Mesenchymal stem cell (in vitro differentiated cells and primary cell): ENCODE results near the gene ADPRS.

Experiments used
- DNase-seq: peaks from one replicate; pipeline ENCODE4 v3.0.0-alpha.2; 2013
- H2AFZ ChIP-seq: one replicate; pipeline ENCODE4 v1.6.1; 2013; ENCODE audit warnings: low read depth, mild to moderate bottlenecking, control low read depth, inconsistent platforms, low read length, moderate library complexity
- H2AK5ac ChIP-seq: 2 replicates; pipeline ENCODE4 v1.6.1; 2013; ENCODE audit warnings: low read length, moderate library complexity, mild to moderate bottlenecking, inconsistent platforms; ENCODE audit not compliant: severe bottlenecking
- H2BK120ac ChIP-seq: one replicate; pipeline ENCODE4 v1.6.1; 2013; ENCODE audit warnings: low read depth, mild to moderate bottlenecking, inconsistent platforms, low read length, moderate library complexity
- H2BK12ac ChIP-seq, 2 experiments: one replicate each; pipeline ENCODE4 v1.6.1; 2013; ENCODE audit warnings: inconsistent platforms in 2 of 2, low read length in 2 of 2, mild to moderate bottlenecking in 2 of 2, moderate library complexity in 2 of 2, control low read depth in 1 of 2
- H2BK15ac ChIP-seq: one replicate; pipeline ENCODE4 v1.6.1; 2013; ENCODE audit warnings: mild to moderate bottlenecking, low read depth, inconsistent platforms; ENCODE audit not compliant: poor library complexity, severe bottlenecking
- H2BK5ac ChIP-seq: 2 replicates; pipeline ENCODE4 v1.6.1; 2013; ENCODE audit warnings: low read depth, mild to moderate bottlenecking, low read length, control low read depth, inconsistent platforms; ENCODE audit not compliant: poor library complexity, severe bottlenecking
- H3K14ac ChIP-seq, 2 experiments: one replicate each; pipeline ENCODE4 v1.6.1; 2013; ENCODE audit warnings: inconsistent platforms in 2 of 2, low read length in 2 of 2, control low read depth in 1 of 2, mild to moderate bottlenecking in 1 of 2, moderate library complexity in 1 of 2
- H3K18ac ChIP-seq, 2 experiments: one replicate each; pipeline ENCODE4 v1.6.1; 2013; ENCODE audit warnings: inconsistent platforms in 2 of 2, low read length in 2 of 2, control low read depth in 1 of 2, low read depth in 1 of 2, mild to moderate bottlenecking in 1 of 2
- H3K23ac ChIP-seq, 2 experiments: one replicate each; pipeline ENCODE4 v1.6.1; 2013; ENCODE audit warnings: inconsistent platforms in 2 of 2, low read length in 2 of 2, mild to moderate bottlenecking in 2 of 2, moderate library complexity in 2 of 2, control low read depth in 1 of 2
- H3K27ac ChIP-seq: 2 replicates; pipeline ENCODE4 v1.5.1; 2013; ENCODE audit warnings: mild to moderate bottlenecking, moderate library complexity, low read length, control low read depth, inconsistent platforms; ENCODE audit not compliant: poor library complexity, severe bottlenecking
- H3K27me3 ChIP-seq, 2 experiments: 2 replicates each; pipeline versions ENCODE4 v1.6.1 to v1.7.0; 2013; ENCODE audit warnings: low read length in 2 of 2, mild to moderate bottlenecking in 2 of 2, moderate library complexity in 2 of 2, control low read depth in 1 of 2, inconsistent platforms in 1 of 2; ENCODE audit not compliant: control insufficient read depth in 1 of 2, insufficient read depth in 1 of 2
- H3K36me3 ChIP-seq, 2 experiments: 2 replicates each; pipeline versions ENCODE4 v1.6.1 to v1.7.0; 2013; ENCODE audit warnings: low read length in 2 of 2, control low read depth in 1 of 2, inconsistent platforms in 1 of 2, low read depth in 1 of 2, mild to moderate bottlenecking in 1 of 2; ENCODE audit not compliant: insufficient read depth in 2 of 2, control insufficient read depth in 1 of 2
- H3K4ac ChIP-seq, 2 experiments: one replicate each; pipeline ENCODE4 v1.6.1; 2013; ENCODE audit warnings: inconsistent platforms in 2 of 2, low read length in 2 of 2, mild to moderate bottlenecking in 2 of 2, moderate library complexity in 2 of 2, control low read depth in 1 of 2, low read depth in 1 of 2
- H3K4me1 ChIP-seq: 2 replicates; pipeline ENCODE4 v1.6.1; 2013; ENCODE audit warnings: low read depth, low read length, control low read depth; ENCODE audit not compliant: control insufficient read depth, insufficient read depth
- H3K4me2 ChIP-seq: 2 replicates; pipeline ENCODE4 v1.6.1; 2013; ENCODE audit warnings: low read length, mild to moderate bottlenecking, inconsistent platforms; ENCODE audit not compliant: poor library complexity, severe bottlenecking
- H3K4me3 ChIP-seq, 2 experiments: 2 replicates each; pipeline versions ENCODE4 v1.5.1 to v1.7.0; 2013; ENCODE audit warnings: low read length in 2 of 2, mild to moderate bottlenecking in 2 of 2, control low read depth in 1 of 2, low read depth in 1 of 2; ENCODE audit not compliant: insufficient read depth in 1 of 2
- H3K79me1 ChIP-seq: replicated peaks from 2 replicates; pipeline ENCODE4 v1.6.1; 2013; ENCODE audit warnings: mild to moderate bottlenecking, control low read depth, low read length, inconsistent platforms; ENCODE audit not compliant: poor library complexity, severe bottlenecking
- H3K9ac ChIP-seq: 2 replicates; pipeline ENCODE4 v1.7.0; 2013; ENCODE audit warnings: mild to moderate bottlenecking, low read length, moderate library complexity
- H3K9me3 ChIP-seq: 2 replicates; pipeline ENCODE4 v1.7.0; 2013; ENCODE audit warnings: mild to moderate bottlenecking, low read length; ENCODE audit not compliant: control insufficient read depth
- H4K8ac ChIP-seq: one replicate; pipeline ENCODE4 v1.6.1; 2013; ENCODE audit warnings: inconsistent platforms, mild to moderate bottlenecking, low read length, moderate library complexity
- H4K91ac ChIP-seq: one replicate; pipeline ENCODE4 v1.6.1; 2013; ENCODE audit warnings: mild to moderate bottlenecking, low read length, inconsistent platforms
- WGBS: methylation state at CpG from one replicate; pipeline ENCODE4 v1.1.7; 2013; ENCODE audit warnings: mixed read lengths; 5-methylcytosine and 5-hydroxymethylcytosine counted together

Gene ADPRS

DNA sequence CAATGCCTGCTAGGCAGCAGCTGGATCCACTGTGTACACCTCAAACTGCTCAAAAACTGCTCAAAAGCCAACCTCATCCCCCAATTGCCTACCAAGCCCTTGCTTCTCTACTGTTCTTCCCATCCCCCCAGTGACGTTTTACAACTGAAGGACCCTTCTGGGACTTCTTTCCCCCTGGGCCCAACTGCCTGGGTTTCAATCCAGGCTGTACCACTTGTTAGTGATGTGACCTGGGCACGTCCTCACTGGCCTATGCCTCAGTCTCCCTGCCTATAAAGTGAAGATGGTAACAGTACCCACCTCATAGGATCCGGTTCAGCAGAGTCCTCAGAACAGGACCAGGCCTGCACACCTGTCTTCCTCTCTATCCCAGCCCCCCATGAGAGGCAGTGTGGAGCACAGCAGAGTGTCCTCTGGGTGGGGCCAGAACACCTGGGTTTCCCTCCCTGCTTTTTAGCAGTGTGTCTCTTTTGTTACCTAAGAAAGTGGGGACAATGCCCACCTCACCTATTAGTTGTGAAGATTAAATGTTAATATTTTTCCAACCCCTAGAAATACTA is 6.7 kb upstream of the ADPRS start:
- Histone ChIP-seq H2BK120ac (no peak overlapping the region), H2AK5ac (no peak overlapping the region), H3K9me3 (no peaks in the 10 kb centered on the region), H2BK5ac (no peak overlapping the region), H3K4me1 (peaks cover 15% of the 10 kb centered on the region), H3K23ac (no peak overlapping the region), H2BK15ac (no peak overlapping the region), H3K27me3 (peaks cover 0 to 17% of the 10 kb centered on the region in 2 experiments), H2AFZ (no peak overlapping the region), H3K9ac (no peak overlapping the region), H3K27ac (no peak overlapping the region), H3K14ac (no peak overlapping the region), H3K4ac (no peak overlapping the region), H3K36me3 (no peaks in the 10 kb centered on the region), H3K4me3 (no peak overlapping the region), H4K8ac (no peak overlapping the region), H4K91ac (no peak overlapping the region), H3K18ac (no peak overlapping the region), H2BK12ac (no peak overlapping the region), H3K4me2 (no peak overlapping the region), H3K79me1 (no peaks in the 10 kb centered on the region)
- DNase-seq: no peak
- 89% methylated on average over 3 of the region's 3 CpGs for WGBS

GRCh38 chr1:36083219-36083618 is 5.5 kb upstream of the ADPRS start:
- WGBS: 87% methylated on average over 13 of the region's 13 CpGs

DNA sequence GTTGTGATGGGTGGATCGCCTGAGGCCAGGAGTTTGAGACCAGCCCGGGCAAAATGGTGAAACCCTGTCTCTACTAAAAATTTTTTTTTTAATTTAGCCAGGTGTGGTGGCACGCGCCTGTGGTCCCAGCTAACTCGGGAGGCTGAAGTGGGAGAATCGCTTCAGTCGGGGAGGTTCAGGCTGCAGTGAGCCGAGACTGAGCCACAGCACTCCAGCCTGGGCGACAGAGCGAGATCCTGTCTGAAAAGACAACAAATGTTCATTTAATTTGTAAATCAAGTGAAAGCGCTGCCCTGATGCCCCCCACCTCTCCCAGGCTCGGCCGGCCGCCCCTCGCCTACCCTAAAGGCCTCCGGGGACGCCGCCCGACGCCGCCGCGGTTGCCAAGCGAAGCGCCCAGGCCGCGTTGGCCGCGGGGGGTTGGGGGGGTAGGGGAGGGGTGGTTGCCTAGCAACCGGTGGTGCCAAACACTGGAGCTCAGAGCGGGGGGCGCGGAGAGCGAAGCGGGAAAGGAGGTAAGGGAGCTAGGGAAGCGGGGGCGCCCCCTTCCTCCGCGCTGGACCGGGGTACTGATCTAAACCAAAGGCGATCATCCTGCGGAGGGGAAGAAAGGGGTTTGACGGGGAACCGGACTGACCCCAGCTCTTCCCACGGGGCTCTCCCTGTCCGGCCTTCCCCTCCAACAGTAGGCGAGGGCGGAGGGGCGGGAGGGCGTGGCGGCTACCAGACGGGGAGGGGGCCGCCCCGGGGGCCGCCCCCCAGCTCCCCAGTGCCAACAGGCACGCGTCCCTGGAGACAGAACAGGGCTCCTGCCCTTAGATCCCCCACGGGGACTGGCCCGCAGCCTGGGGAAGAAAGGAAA is 4.8 kb upstream of the ADPRS start, which contains the start of gene TEKT2:
Gene TEKT2 (plus strand): TSS at position 460 of the 862 bp plus-strand sequence. CDS start 828 bp downstream, outside the sequence.
- Histone ChIP-seq H3K9me3 (no peaks in the 10 kb centered on the region), H3K9ac (peak within 1 kb of the TSS; percentile 75), H3K23ac (peak within 1 kb of the TSS in 1 of 2 experiments; percentile 23), H4K91ac (no peak within 1 kb of the TSS), H3K4me3 (peak within 1 kb of the TSS; percentile 59 to 63), H3K79me1 (no peaks in the 10 kb centered on the region), H2BK15ac (peak within 1 kb of the TSS; percentile 86), H2BK12ac (no peak within 1 kb of the TSS), H3K14ac (no peak within 1 kb of the TSS), H3K27ac (no peak within 1 kb of the TSS), H2BK120ac (peak within 1 kb of the TSS; percentile 64), H2BK5ac (no peak within 1 kb of the TSS), H3K27me3 (peaks cover 0 to 17% of the 10 kb centered on the region in 2 experiments), H3K4ac (no peak within 1 kb of the TSS), H3K36me3 (no peaks in the 10 kb centered on the region), H2AFZ (peak within 1 kb of the TSS; percentile 62), H3K4me1 (peaks cover 25% of the 10 kb centered on the region), H3K4me2 (peak within 1 kb of the TSS; percentile 93), H4K8ac (peak within 1 kb of the TSS; percentile 80), H2AK5ac (no peak within 1 kb of the TSS), H3K18ac (peak within 1 kb of the TSS; percentile 5 to 37)
- DNase-seq: peak; percentile 76
- 13% methylated on average over 45 of the region's 59 CpGs for WGBS

More at GRCh38 chr1:36083219-36083618, 5.5 kb upstream of the ADPRS start:
- Histone ChIP-seq H2AK5ac (no peak overlapping the region), H4K91ac (no peak overlapping the region), H3K23ac (no peak overlapping the region), H3K27ac (no peak overlapping the region), H3K14ac (no peak overlapping the region), H2BK120ac (no peak overlapping the region), H2BK5ac (no peak overlapping the region), H3K27me3 (peaks cover 0 to 17% of the 10 kb centered on the region in 2 experiments), H3K79me1 (no peaks in the 10 kb centered on the region), H3K36me3 (no peaks in the 10 kb centered on the region), H2BK15ac (no peak overlapping the region), H3K4me2 (no peak overlapping the region), H3K18ac (no peak overlapping the region), H2BK12ac (no peak overlapping the region), H3K4ac (no peak overlapping the region), H2AFZ (no peak overlapping the region), H3K9ac (no peak overlapping the region), H3K9me3 (no peaks in the 10 kb centered on the region), H3K4me3 (no peak overlapping the region), H4K8ac (no peak overlapping the region), H3K4me1 (peaks cover 21% of the 10 kb centered on the region)
- no peak for DNase-seq

DNA sequence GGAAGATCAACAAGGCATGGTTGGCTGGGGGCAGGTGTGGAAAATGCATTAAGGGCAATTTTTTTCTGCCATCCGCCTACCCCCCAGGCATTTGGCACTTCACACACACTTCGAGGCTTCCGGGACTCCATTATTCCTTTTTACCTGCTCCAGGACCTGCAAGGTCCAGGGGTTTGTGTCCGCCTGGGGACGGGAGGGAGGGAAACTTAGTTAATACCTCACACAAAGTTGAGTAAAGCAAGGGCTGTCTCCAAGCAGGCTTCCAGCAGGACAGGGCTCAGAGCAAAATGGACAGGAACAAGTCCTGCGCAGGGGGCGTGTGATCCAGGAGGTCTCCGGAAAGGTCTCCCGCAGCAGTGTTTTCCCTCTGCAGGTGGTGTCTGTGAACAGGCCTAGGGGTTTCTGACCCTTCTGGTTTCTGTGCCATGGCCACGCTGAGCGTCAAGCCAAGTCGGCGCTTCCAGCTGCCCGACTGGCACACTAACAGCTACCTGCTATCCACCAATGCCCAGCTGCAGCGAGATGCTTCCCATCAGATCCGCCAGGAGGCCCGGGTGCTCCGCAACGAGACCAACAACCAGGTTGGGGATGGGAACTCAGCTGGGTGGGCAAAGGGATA is 4.1 kb upstream of the ADPRS start:
- no peak overlapping the region for H3K4ac ChIP-seq
- DNase-seq: no peak
- peak overlapping the region; percentile 62 for H2AFZ ChIP-seq
- H3K18ac ChIP-seq: no peak overlapping the region
- H3K9ac ChIP-seq: peak overlapping the region; percentile 75
- no peak overlapping the region for H2BK12ac ChIP-seq
- H3K79me1 ChIP-seq: no peaks in the 10 kb centered on the region
- H3K4me2 ChIP-seq: peak overlapping the region; percentile 93
- 75% methylated on average over 19 of the region's 19 CpGs for WGBS
- no peak overlapping the region for H3K14ac ChIP-seq
- H4K91ac ChIP-seq: no peak overlapping the region
- peaks cover 25% of the 10 kb centered on the region for H3K4me1 ChIP-seq
- no peak overlapping the region for H2BK120ac ChIP-seq
- H4K8ac ChIP-seq: peak overlapping the region; percentile 56
- H3K27me3 ChIP-seq: peaks cover 0 to 17% of the 10 kb centered on the region in 2 experiments
- H3K36me3 ChIP-seq: no peaks in the 10 kb centered on the region
- no peak overlapping the region for H3K23ac ChIP-seq
- no peak overlapping the region for H2BK15ac ChIP-seq
- no peak overlapping the region for H3K27ac ChIP-seq
- H3K4me3 ChIP-seq: peak overlapping the region; percentile 59 to 63
- no peak overlapping the region for H2AK5ac ChIP-seq
- H2BK5ac ChIP-seq: no peak overlapping the region
- no peaks in the 10 kb centered on the region for H3K9me3 ChIP-seq
